ENCODE results near the gene GRIN2D. TPM values are rescaled to one million over a fixed set of nuclear protein-coding genes. Genes with fewer than 3 reads are reported as not detected.

Gene GRIN2D
- total RNA-seq, result under 1 TPM; 0.39 to 0.46 TPM

GRCh38 chr19:48393559-48394330, at the start of gene GRIN2D:
TSS of gene GRIN2D (plus strand) at chr19:48393668. CDS start at chr19:48398393, 4,725 bp downstream.
- Mint-ChIP-seq H3K36me3 (ENCODE audit: insufficient read depth in 2 of 2) (peaks cover 10% of the 10 kb centered on the region in 2 donors), H3K27ac (no peak within 1 kb of the TSS), H3K4me3 (peak within 1 kb of the TSS; percentile 73 to 76), H3K4me1 (ENCODE audit: low read depth) (peaks cover 43% of the 10 kb centered on the region), H3K9me3 (no peaks in the 10 kb centered on the region), H3K27me3 (ENCODE audit: low read depth) (peaks cover 61% of the 10 kb centered on the region)
- peak; percentile 33 to 39 for DNase-seq
- peak in 1 of 2 donors; percentile 8 for ATAC-seq (replicated peaks in 1 of 2)

- no peak for DNase-seq
- H3K4me1 Mint-ChIP-seq (ENCODE audit: low read depth), result peaks cover 6% of the 10 kb centered on the region
- no peaks in the 10 kb centered on the region for H3K27me3 Mint-ChIP-seq (ENCODE audit: low read depth)
- H3K36me3 Mint-ChIP-seq (ENCODE audit: insufficient read depth in 2 of 2), result peaks cover 0 to 3% of the 10 kb centered on the region in 2 donors
- no peaks in the 10 kb centered on the region for H3K9me3 Mint-ChIP-seq
- no peak overlapping the region for H3K27ac Mint-ChIP-seq
- ATAC-seq (replicated peaks in 1 of 2), result no peak
- no peak overlapping the region for H3K4me3 Mint-ChIP-seq
These were observed 48.6 kb upstream of the GRIN2D start for GRCh38 chr19:48344892-48345291.

GRCh38 chr19:48346191-48346590, 47.3 kb upstream of the GRIN2D start:
- no peak overlapping the region for H3K4me3 Mint-ChIP-seq
- no peak overlapping the region for H3K27ac Mint-ChIP-seq
- H3K27me3 Mint-ChIP-seq (ENCODE audit: low read depth), result no peaks in the 10 kb centered on the region
- DNase-seq (no peak), ATAC-seq (replicated peaks in 1 of 2) (no peak)
- H3K36me3 Mint-ChIP-seq (ENCODE audit: insufficient read depth in 2 of 2), result peaks cover 0 to 3% of the 10 kb centered on the region in 2 donors
- peaks cover 6% of the 10 kb centered on the region for H3K4me1 Mint-ChIP-seq (ENCODE audit: low read depth)
- no peaks in the 10 kb centered on the region for H3K9me3 Mint-ChIP-seq

GRCh38 chr19:48348045-48348444, 45.4 kb upstream of the GRIN2D start:
- H3K4me1 Mint-ChIP-seq (ENCODE audit: low read depth), result peaks cover 6% of the 10 kb centered on the region
- ATAC-seq (replicated peaks in 1 of 2) (no peak), DNase-seq (no peak)
- peaks cover 0 to 3% of the 10 kb centered on the region in 2 donors for H3K36me3 Mint-ChIP-seq (ENCODE audit: insufficient read depth in 2 of 2)
- no peak overlapping the region for H3K4me3 Mint-ChIP-seq
- H3K9me3 Mint-ChIP-seq, result no peaks in the 10 kb centered on the region
- H3K27ac Mint-ChIP-seq, result no peak overlapping the region
- H3K27me3 Mint-ChIP-seq (ENCODE audit: low read depth), result no peaks in the 10 kb centered on the region

GRCh38 chr19:48348737-48349136, 44.7 kb upstream of the GRIN2D start:
- H3K27ac Mint-ChIP-seq, result no peak overlapping the region
- DNase-seq, result no peak
- no peaks in the 10 kb centered on the region for H3K9me3 Mint-ChIP-seq
- no peak overlapping the region for H3K4me3 Mint-ChIP-seq
- H3K27me3 Mint-ChIP-seq (ENCODE audit: low read depth), result no peaks in the 10 kb centered on the region
- H3K36me3 Mint-ChIP-seq (ENCODE audit: insufficient read depth in 2 of 2), result peaks cover 0 to 3% of the 10 kb centered on the region in 2 donors
- peaks cover 6% of the 10 kb centered on the region for H3K4me1 Mint-ChIP-seq (ENCODE audit: low read depth)
- ATAC-seq (replicated peaks in 1 of 2), result no peak

GRCh38 chr19:48350856-48351255, 42.6 kb upstream of the GRIN2D start:
- ATAC-seq (replicated peaks in 1 of 2), result peak in 1 of 2 donors; percentile 5

GRCh38 chr19:48351341-48351752, 42.1 kb upstream of the GRIN2D start:
- H3K9me3 Mint-ChIP-seq, result no peaks in the 10 kb centered on the region
- H3K27me3 Mint-ChIP-seq (ENCODE audit: low read depth), result no peaks in the 10 kb centered on the region
- no peak overlapping the region for H3K4me3 Mint-ChIP-seq
- H3K36me3 Mint-ChIP-seq (ENCODE audit: insufficient read depth in 2 of 2), result peaks cover 0 to 3% of the 10 kb centered on the region in 2 donors
- no peak overlapping the region for H3K27ac Mint-ChIP-seq
- peak; percentile 85 to 88 for ATAC-seq (replicated peaks in 1 of 2)
- peaks cover 6% of the 10 kb centered on the region for H3K4me1 Mint-ChIP-seq (ENCODE audit: low read depth)
- DNase-seq, result peak; percentile 75 to 85

More at GRCh38 chr19:48350856-48351255, 42.6 kb upstream of the GRIN2D start:
- Mint-ChIP-seq H3K9me3 (no peaks in the 10 kb centered on the region), H3K36me3 (ENCODE audit: insufficient read depth in 2 of 2) (peaks cover 0 to 3% of the 10 kb centered on the region in 2 donors), H3K4me1 (ENCODE audit: low read depth) (peaks cover 6% of the 10 kb centered on the region), H3K27me3 (ENCODE audit: low read depth) (no peaks in the 10 kb centered on the region), H3K4me3 (no peak overlapping the region), H3K27ac (no peak overlapping the region)
- DNase-seq, result no peak

- DNase-seq, result no peak
- H3K9me3 Mint-ChIP-seq, result no peaks in the 10 kb centered on the region
- no peaks in the 10 kb centered on the region for H3K36me3 Mint-ChIP-seq (ENCODE audit: insufficient read depth in 2 of 2)
- H3K4me1 Mint-ChIP-seq (ENCODE audit: low read depth), result no peaks in the 10 kb centered on the region
- no peaks in the 10 kb centered on the region for H3K27me3 Mint-ChIP-seq (ENCODE audit: low read depth)
- no peak for ATAC-seq (replicated peaks in 1 of 2)
- no peak overlapping the region for H3K4me3 Mint-ChIP-seq
- no peak overlapping the region for H3K27ac Mint-ChIP-seq
These were observed 39.8 kb upstream of the GRIN2D start for GRCh38 chr19:48353677-48354076.

GRCh38 chr19:48354332-48354992, 39.0 kb upstream of the GRIN2D start:
- H3K9me3 Mint-ChIP-seq, result no peaks in the 10 kb centered on the region
- DNase-seq (no peak), ATAC-seq (replicated peaks in 1 of 2) (no peak)
- H3K4me1 Mint-ChIP-seq (ENCODE audit: low read depth), result no peaks in the 10 kb centered on the region
- H3K27ac Mint-ChIP-seq, result no peak overlapping the region
- H3K4me3 Mint-ChIP-seq, result no peak overlapping the region
- no peaks in the 10 kb centered on the region for H3K27me3 Mint-ChIP-seq (ENCODE audit: low read depth)
- H3K36me3 Mint-ChIP-seq (ENCODE audit: insufficient read depth in 2 of 2), result no peaks in the 10 kb centered on the region

GRCh38 chr19:48355365-48355954, 38.0 kb upstream of the GRIN2D start:
- Mint-ChIP-seq H3K27ac (no peak overlapping the region), H3K4me3 (no peak overlapping the region), H3K9me3 (no peaks in the 10 kb centered on the region), H3K4me1 (ENCODE audit: low read depth) (no peaks in the 10 kb centered on the region), H3K27me3 (ENCODE audit: low read depth) (no peaks in the 10 kb centered on the region), H3K36me3 (ENCODE audit: insufficient read depth in 2 of 2) (no peaks in the 10 kb centered on the region)
- DNase-seq (no peak), ATAC-seq (replicated peaks in 1 of 2) (no peak)

GRCh38 chr19:48359123-48359522, 34.3 kb upstream of the GRIN2D start:
- ATAC-seq (replicated peaks in 1 of 2) (no peak), DNase-seq (no peak)
- Mint-ChIP-seq H3K4me3 (no peak overlapping the region), H3K27me3 (ENCODE audit: low read depth) (no peaks in the 10 kb centered on the region), H3K9me3 (no peaks in the 10 kb centered on the region), H3K4me1 (ENCODE audit: low read depth) (peaks cover 6% of the 10 kb centered on the region), H3K27ac (no peak overlapping the region), H3K36me3 (ENCODE audit: insufficient read depth in 2 of 2) (peaks cover 0 to 1% of the 10 kb centered on the region in 2 donors)

GRCh38 chr19:48361912-48362311, 31.6 kb upstream of the GRIN2D start:
- H3K27ac Mint-ChIP-seq, result no peak overlapping the region

More at GRCh38 chr19:48361912-48362311, 31.6 kb upstream of the GRIN2D start:
- peak overlapping the region in 1 of 2 donors; percentile 44 for H3K4me3 Mint-ChIP-seq
- H3K4me1 Mint-ChIP-seq (ENCODE audit: low read depth), result peaks cover 13% of the 10 kb centered on the region
- H3K9me3 Mint-ChIP-seq, result no peaks in the 10 kb centered on the region
- no peak for ATAC-seq (replicated peaks in 1 of 2)
- no peaks in the 10 kb centered on the region for H3K27me3 Mint-ChIP-seq (ENCODE audit: low read depth)
- H3K36me3 Mint-ChIP-seq (ENCODE audit: insufficient read depth in 2 of 2), result peaks cover 0 to 1% of the 10 kb centered on the region in 2 donors
- DNase-seq, result no peak
